Keratinocyte (primary cell): Measurements from ENCODE around the gene SLC2A9.

Experiments used
- CTCF ChIP-seq, 3 experiments: IDR thresholded peaks in 1 of 3; conservative IDR thresholded peaks in 1 of 3; optimal IDR thresholded peaks in 1 of 3; 2 replicates in 2 of 3; 3 replicates in 1 of 3; pipeline versions ENCODE3 to v1.5.1; 2011; ENCODE audit warnings: low read length in 3 of 3, mild to moderate bottlenecking in 3 of 3, moderate library complexity in 2 of 3, control low read depth in 1 of 3, inconsistent platforms in 1 of 3; ENCODE audit not compliant: insufficient read depth in 2 of 3; ENCODE audit errors: extremely low read depth in 1 of 3
- EZH2 ChIP-seq: IDR thresholded peaks from one replicate; pipeline ENCODE4 v1.6.1; 2012; ENCODE audit warnings: inconsistent platforms, mild to moderate bottlenecking, low read length, moderate library complexity

- no peak for TF ChIP-seq CTCF (optimal IDR thresholded peaks at IDR 0.05 in 1 of 3, IDR thresholded peaks at IDR 0.05 in 1 of 3, conservative IDR thresholded peaks at IDR 0.05 in 1 of 3; ENCODE audit: extremely low read depth in 1 of 3, insufficient read depth in 2 of 3, low read length in 3 of 3)
- TF ChIP-seq EZH2, result no peak
Measured at GRCh38 chr4:10007436-10007740, 13.9 kb downstream of the SLC2A9 start.
